ENCODE data around the gene SIDT1.

The SIDT1 gene

GRCh38 chr3:113607219-113607596, 74.9 kb downstream of the SIDT1 start:
- H3K27ac ChIP-seq = no peak overlapping the region
- H3K27me3 ChIP-seq (replicated peaks) = no peaks in the 10 kb centered on the region
- in situ Hi-C loops (cut with HindIII; ENCODE audit: low pct_ligation_motif_present, low sequenced_read_pairs) = no loop called here
- no peak overlapping the region for H3K4me3 ChIP-seq (ENCODE audit: low read depth, low read length)
- TF ChIP-seq CTCF (IDR thresholded peaks at IDR 0.05; ENCODE audit: low read depth, low read length, missing control alignments) = no peak
- DNase-seq = no peak
- H3K36me3 ChIP-seq (replicated peaks) = no peaks in the 10 kb centered on the region

GRCh38 chr3:113614402-113614801, 82.0 kb downstream of the SIDT1 start:
- DNase-seq = no peak
- Histone ChIP-seq H3K27ac (no peak overlapping the region), H3K36me3 (replicated peaks) (no peaks in the 10 kb centered on the region), H3K4me3 (ENCODE audit: low read depth, low read length) (no peak overlapping the region), H3K27me3 (replicated peaks) (no peaks in the 10 kb centered on the region)
- in situ Hi-C loops (cut with HindIII; ENCODE audit: low pct_ligation_motif_present, low sequenced_read_pairs) = no loop called here
- no peak for TF ChIP-seq CTCF (IDR thresholded peaks at IDR 0.05; ENCODE audit: low read depth, low read length, missing control alignments)

- H3K36me3 ChIP-seq (replicated peaks) = no peaks in the 10 kb centered on the region
- no peak for DNase-seq
- no peak overlapping the region for H3K4me3 ChIP-seq (ENCODE audit: low read depth, low read length)
- H3K27me3 ChIP-seq (replicated peaks) = no peaks in the 10 kb centered on the region
- TF ChIP-seq CTCF (IDR thresholded peaks at IDR 0.05; ENCODE audit: low read depth, low read length, missing control alignments) = no peak
- H3K27ac ChIP-seq = no peak overlapping the region
- in situ Hi-C loops (cut with HindIII; ENCODE audit: low pct_ligation_motif_present, low sequenced_read_pairs) = no loop called here
Measured at GRCh38 chr3:113615976-113616375, 83.6 kb downstream of the SIDT1 start.

GRCh38 chr3:113617726-113618125, 85.4 kb downstream of the SIDT1 start:
- H3K36me3 ChIP-seq (replicated peaks) = no peaks in the 10 kb centered on the region

GRCh38 chr3:113620091-113620490, 87.7 kb downstream of the SIDT1 start:
- in situ Hi-C loops (cut with HindIII; ENCODE audit: low pct_ligation_motif_present, low sequenced_read_pairs) = no loop called here
- H3K36me3 ChIP-seq (replicated peaks) = no peaks in the 10 kb centered on the region

More at GRCh38 chr3:113617726-113618125, 85.4 kb downstream of the SIDT1 start:
- no peak for DNase-seq
- TF ChIP-seq CTCF (IDR thresholded peaks at IDR 0.05; ENCODE audit: low read depth, low read length, missing control alignments) = no peak
- in situ Hi-C loops (cut with HindIII; ENCODE audit: low pct_ligation_motif_present, low sequenced_read_pairs) = no loop called here
- H3K4me3 ChIP-seq (ENCODE audit: low read depth, low read length) = no peak overlapping the region
- H3K27me3 ChIP-seq (replicated peaks) = no peaks in the 10 kb centered on the region
- H3K27ac ChIP-seq = no peak overlapping the region

More at GRCh38 chr3:113620091-113620490, 87.7 kb downstream of the SIDT1 start:
- no peak overlapping the region for H3K27ac ChIP-seq
- no peak overlapping the region for H3K4me3 ChIP-seq (ENCODE audit: low read depth, low read length)
- DNase-seq = no peak
- no peaks in the 10 kb centered on the region for H3K27me3 ChIP-seq (replicated peaks)
- no peak for TF ChIP-seq CTCF (IDR thresholded peaks at IDR 0.05; ENCODE audit: low read depth, low read length, missing control alignments)

Data from brain microvascular endothelial cell (primary cell).